Measurements from ENCODE around the gene ATP11A. TPM values are rescaled to one million over a fixed set of nuclear protein-coding genes. Genes with fewer than 3 reads are reported as not detected.

Gene ATP11A
- total and polyA plus RNA-seq, 9 of the 15 experiments (the other 6 are each of a cell fraction or from before 2014, with no cell fraction given): 0.38 to 34.2 (median 4.2) TPM

GRCh38 chr13:112711528-112712265 is 21.9 kb downstream of the ATP11A start (continued):
- no peak for TF ChIP-seq BCLAF1 (IDR thresholded peaks at IDR 0.05; ENCODE audit: borderline replicate concordance in 1 of 2, control insufficient read depth in 1 of 2, low read depth in 2 of 2, low read length in 1 of 2)
- peak; percentile 20; the same call in 1 of the 2 replicates for TF ChIP-seq REST (IDR thresholded peaks at IDR 0.05; ENCODE audit: borderline replicate concordance)
- no peak for TF ChIP-seq REST (CRISPR knock-in tag; IDR thresholded peaks at IDR 0.05; ENCODE audit: low read depth)
- TF ChIP-seq EGR1 (conservative IDR thresholded peaks at IDR 0.05): peak; percentile 66
- TF ChIP-seq MAX (CRISPR knock-in tag; IDR thresholded peaks at IDR 0.05): peak; percentile 88
- no peak for TF ChIP-seq STAG1 (CRISPR knock-in tag; IDR thresholded peaks at IDR 0.05; ENCODE audit: borderline replicate concordance)
- peak; percentile 87 to 97 for TF ChIP-seq TEAD1 (CRISPR knock-in tag; IDR thresholded peaks at IDR 0.05)
- no peak for TF ChIP-seq RBFOX2 (IDR thresholded peaks at IDR 0.05; ENCODE audit: low read depth, low read length)
- peak; percentile 58 for TF ChIP-seq GABPB1 (CRISPR knock-in tag; IDR thresholded peaks at IDR 0.05)
- TF ChIP-seq TGIF2 (CRISPR knock-in tag; IDR thresholded peaks at IDR 0.05): no peak
- TF ChIP-seq STAT5A (IDR thresholded peaks at IDR 0.05; ENCODE audit: borderline replicate concordance, low read length): peak; percentile 82
- TF ChIP-seq CBFA2T2 (conservative IDR thresholded peaks at IDR 0.05): peak; percentile 91
- peak; percentile 97 for TF ChIP-seq DACH1 (IDR thresholded peaks at IDR 0.05; ENCODE audit: partially characterized antibody)
- TF ChIP-seq ZNF146 (CRISPR knock-in tag; IDR thresholded peaks at IDR 0.05; ENCODE audit: unreplicated experiment): no peak
- TF ChIP-seq ZNF121 (CRISPR knock-in tag; conservative IDR thresholded peaks at IDR 0.05): no peak
